WTC11 (cell line): Measurements from ENCODE around the gene ESRP2. TPM values are rescaled to one million over a fixed set of nuclear protein-coding genes. Genes with fewer than 3 reads are reported as not detected.

Experiments
- ATAC-seq: fragments of 200-7000 bp; cut with Tn5 transposase; 2 replicates; pipeline ENCODE4 v1.10.0; 2021; ENCODE audit warnings: mild to moderate bottlenecking, moderate library complexity
- CTCF ChIA-PET: fragments of 300-600 bp; sonication (Branson Sonifier 250); formaldehyde crosslinking; loops from one replicate; lab custom pipeline; 2021; ENCODE audit warnings: antibody characterized with exemption; lab: Charles Lee
- POLR2A ChIA-PET: fragments of 350-600 bp; sonication (Branson Sonifier 250); formaldehyde crosslinking; loops from one replicate; lab custom pipeline; 2021; ENCODE audit warnings: antibody characterized with exemption; lab: Charles Lee
- DNase-seq: peaks from one replicate; pipeline ENCODE4 v3.0.0; 2021; ENCODE audit warnings: low spot score
- H3K27ac Mint-ChIP-seq: 2 replicates; pipeline ENCODE4 v1.8.0; 2021; ENCODE audit warnings: mixed read lengths
- H3K27me3 Mint-ChIP-seq: 2 replicates; pipeline ENCODE4 v1.8.0; 2021; ENCODE audit warnings: low read depth, mild to moderate bottlenecking, moderate library complexity, mixed read lengths
- H3K36me3 Mint-ChIP-seq: 2 replicates; pipeline ENCODE4 v1.8.0; 2021; ENCODE audit warnings: mixed read lengths
- H3K4me1 Mint-ChIP-seq: 2 replicates; pipeline ENCODE4 v1.8.0; 2022; ENCODE audit warnings: mixed read lengths
- H3K4me3 Mint-ChIP-seq: 2 replicates; pipeline ENCODE4 v1.8.0; 2021; ENCODE audit warnings: mild to moderate bottlenecking, moderate library complexity, mixed read lengths
- H3K9me3 Mint-ChIP-seq: 2 replicates; pipeline ENCODE4 v1.8.0; 2021; ENCODE audit warnings: mixed read lengths
- CBFB ChIP-seq: sonication (generic); formaldehyde crosslinking; IDR thresholded peaks from 2 replicates; pipeline ENCODE4 v1.8.1; 2022; ENCODE audit warnings: mild to moderate bottlenecking, low read depth, missing genetic modification reagents
- CREB1 ChIP-seq: sonication (generic); formaldehyde crosslinking; IDR thresholded peaks from 2 replicates; pipeline ENCODE4 v1.8.0; 2023; ENCODE audit warnings: mild to moderate bottlenecking, missing genetic modification reagents
- FOXK1 ChIP-seq: sonication (generic); formaldehyde crosslinking; IDR thresholded peaks from 2 replicates; pipeline ENCODE4 v1.8.0; 2022; ENCODE audit warnings: mild to moderate bottlenecking, moderate library complexity, missing genetic modification reagents
- GABPB1 ChIP-seq: sonication (generic); formaldehyde crosslinking; IDR thresholded peaks from 2 replicates; pipeline ENCODE4 v1.8.1; 2023; ENCODE audit warnings: mild to moderate bottlenecking, missing genetic modification reagents
- MXD4 ChIP-seq: fragments of 250-450 bp; sonication (Bioruptor Pico); IDR thresholded peaks from 2 replicates; pipeline ENCODE4 v1.8.0; 2021; ENCODE audit warnings: mild to moderate bottlenecking, moderate library complexity, borderline replicate concordance
- MYBL2 ChIP-seq: sonication (generic); formaldehyde crosslinking; IDR thresholded peaks from 2 replicates; pipeline ENCODE4 v1.8.1; 2023; ENCODE audit warnings: mild to moderate bottlenecking, moderate library complexity, missing genetic modification reagents
- NFE2L1 ChIP-seq: sonication (generic); formaldehyde crosslinking; IDR thresholded peaks from 2 replicates; pipeline ENCODE4 v1.8.1; 2023; ENCODE audit warnings: missing genetic modification reagents
- PRRX2 ChIP-seq: fragments of 250-450 bp; sonication (Bioruptor Pico); IDR thresholded peaks from 2 replicates; pipeline ENCODE4 v1.8.0; 2021; ENCODE audit warnings: mild to moderate bottlenecking
- RELA ChIP-seq: sonication (generic); formaldehyde crosslinking; IDR thresholded peaks from 2 replicates; pipeline ENCODE4 v1.8.1; 2022; ENCODE audit warnings: missing genetic modification reagents, mild to moderate bottlenecking, borderline replicate concordance
- TEAD1 ChIP-seq: sonication (generic); formaldehyde crosslinking; IDR thresholded peaks from 2 replicates; pipeline ENCODE4 v1.8.0; 2022; ENCODE audit warnings: mild to moderate bottlenecking, missing genetic modification reagents
- ZBTB21 ChIP-seq: sonication (generic); formaldehyde crosslinking; IDR thresholded peaks from 2 replicates; pipeline ENCODE4 v1.8.1; 2023; ENCODE audit warnings: mild to moderate bottlenecking, missing genetic modification reagents, borderline replicate concordance
- ZNF121 ChIP-seq: sonication (generic); formaldehyde crosslinking; IDR thresholded peaks from 2 replicates; pipeline ENCODE4 v1.8.0; 2023; ENCODE audit warnings: missing genetic modification reagents
- ZNF317 ChIP-seq: sonication (generic); formaldehyde crosslinking; IDR thresholded peaks from 2 replicates; pipeline ENCODE4 v1.8.1; 2023; ENCODE audit warnings: low read depth, mild to moderate bottlenecking, moderate library complexity, missing genetic modification reagents, borderline replicate concordance
- ZNF396 ChIP-seq: fragments of 250-450 bp; sonication (Bioruptor Pico); IDR thresholded peaks from 2 replicates; pipeline ENCODE4 v1.8.0; 2021; ENCODE audit warnings: mild to moderate bottlenecking, moderate library complexity, borderline replicate concordance
- ZNF416 ChIP-seq: fragments of 250-450 bp; sonication (Bioruptor Pico); IDR thresholded peaks from 2 replicates; pipeline ENCODE4 v1.9.0; 2021; ENCODE audit warnings: mild to moderate bottlenecking, inconsistent platforms
- ZNF423 ChIP-seq: fragments of 250-450 bp; sonication (Bioruptor Pico); IDR thresholded peaks from 2 replicates; pipeline ENCODE4 v2.1.2; 2022; ENCODE audit warnings: mild to moderate bottlenecking, moderate library complexity
- ZNF671 ChIP-seq: fragments of 250-450 bp; sonication (Bioruptor Pico); IDR thresholded peaks from 2 replicates; pipeline ENCODE4 v1.8.0; 2021; ENCODE audit warnings: mild to moderate bottlenecking
- total RNA-seq: library from RNA; stranded (reverse); gene quantifications from 3 replicates; pipeline ENCODE4 v1.2.3, GENCODE V29; 2021
- TF ChIP-seq, protein P1 (sequence below): sonication (generic); formaldehyde crosslinking; IDR thresholded peaks from 2 replicates; pipeline ENCODE4 v1.8.1; 2022; ENCODE audit warnings: low read depth, missing genetic modification reagents, borderline replicate concordance
- TF ChIP-seq, protein P2 (sequence below): fragments of 200-600 bp; IDR thresholded peaks from 2 replicates; pipeline ENCODE4 v1.8.0; 2022; ENCODE audit warnings: antibody characterized with exemption

Gene ESRP2
- total RNA-seq, 1 experiment from 2014 or later = 55.0 TPM

DNA sequence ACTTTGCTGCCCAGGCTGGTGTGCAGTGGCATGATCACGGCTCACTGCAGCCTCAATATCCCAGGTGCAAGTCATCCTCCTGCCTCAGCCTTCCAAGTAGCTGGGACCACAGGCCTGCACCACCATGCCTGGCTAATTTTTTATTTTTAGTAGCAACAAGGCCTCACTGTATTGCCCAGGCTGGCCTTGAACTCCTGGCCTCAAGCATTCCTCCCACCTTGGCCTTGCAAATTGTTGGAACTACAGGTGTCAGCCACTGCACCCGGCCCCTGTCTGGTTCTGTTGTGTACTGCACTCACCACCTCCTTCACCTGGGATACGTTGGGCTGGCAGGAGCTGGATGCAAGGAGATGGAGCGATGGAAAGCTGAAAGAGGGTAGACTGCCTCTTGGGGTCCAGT is 17.8 kb upstream of the ESRP2 start (continued):
- TF ChIP-seq, protein P1, sequence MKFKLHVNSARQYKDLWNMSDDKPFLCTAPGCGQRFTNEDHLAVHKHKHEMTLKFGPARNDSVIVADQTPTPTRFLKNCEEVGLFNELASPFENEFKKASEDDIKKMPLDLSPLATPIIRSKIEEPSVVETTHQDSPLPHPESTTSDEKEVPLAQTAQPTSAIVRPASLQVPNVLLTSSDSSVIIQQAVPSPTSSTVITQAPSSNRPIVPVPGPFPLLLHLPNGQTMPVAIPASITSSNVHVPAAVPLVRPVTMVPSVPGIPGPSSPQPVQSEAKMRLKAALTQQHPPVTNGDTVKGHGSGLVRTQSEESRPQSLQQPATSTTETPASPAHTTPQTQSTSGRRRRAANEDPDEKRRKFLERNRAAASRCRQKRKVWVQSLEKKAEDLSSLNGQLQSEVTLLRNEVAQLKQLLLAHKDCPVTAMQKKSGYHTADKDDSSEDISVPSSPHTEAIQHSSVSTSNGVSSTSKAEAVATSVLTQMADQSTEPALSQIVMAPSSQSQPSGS (CRISPR knock-in tag) = no peak
- TF ChIP-seq CBFB (CRISPR knock-in tag) (no peak), RELA (CRISPR knock-in tag) (no peak)

DNA sequence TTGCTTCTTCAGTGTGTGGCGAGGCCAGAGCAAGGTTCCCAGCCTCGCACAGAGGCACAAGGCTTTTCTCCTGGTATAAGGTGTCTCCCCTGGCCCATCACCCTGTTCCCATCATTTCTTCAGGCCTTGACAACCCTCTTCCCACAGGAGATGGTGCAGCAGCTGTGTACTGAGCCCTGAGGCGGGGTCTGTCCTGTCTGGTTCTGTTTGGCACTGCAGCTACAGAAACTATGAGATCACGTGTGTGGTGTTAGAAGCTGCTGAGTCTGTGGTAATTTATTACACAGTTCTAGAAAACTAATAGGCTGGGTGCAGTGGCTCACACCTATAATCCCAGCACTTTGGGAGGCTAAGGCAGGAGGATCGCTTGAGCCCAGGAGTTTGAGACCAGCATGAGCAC is 16.5 kb upstream of the ESRP2 start:
- no peak overlapping the region for H3K27ac Mint-ChIP-seq
- no peaks in the 10 kb centered on the region for H3K4me1 Mint-ChIP-seq
- 0 out of 2 replicates have a peak, but pooled peaks cover 4% of the 10 kb centered on the region for H3K36me3 Mint-ChIP-seq
- ATAC-seq (no peak), DNase-seq (no peak)
- no peaks in the 10 kb centered on the region for H3K27me3 Mint-ChIP-seq
- H3K4me3 Mint-ChIP-seq = no peak overlapping the region
- TF ChIP-seq ZNF423 (no peak), ZNF121 (CRISPR knock-in tag) (no peak), ZNF416 (CRISPR knock-in tag) (no peak), ZNF396 (no peak), ZNF317 (CRISPR knock-in tag) (no peak), RELA (CRISPR knock-in tag) (no peak)
- TF ChIP-seq, protein P1 (CRISPR knock-in tag) = no peak
- POLR2A ChIA-PET = no interaction called here
- CTCF ChIA-PET = interaction anchor here (1.1 to 2.9 kb wide), 2 partner anchors 9 to 12 kb away, joined by 7 to 20 read pairs; partner anchors contain the start of gene SLC7A6
- no peaks in the 10 kb centered on the region for H3K9me3 Mint-ChIP-seq

DNA sequence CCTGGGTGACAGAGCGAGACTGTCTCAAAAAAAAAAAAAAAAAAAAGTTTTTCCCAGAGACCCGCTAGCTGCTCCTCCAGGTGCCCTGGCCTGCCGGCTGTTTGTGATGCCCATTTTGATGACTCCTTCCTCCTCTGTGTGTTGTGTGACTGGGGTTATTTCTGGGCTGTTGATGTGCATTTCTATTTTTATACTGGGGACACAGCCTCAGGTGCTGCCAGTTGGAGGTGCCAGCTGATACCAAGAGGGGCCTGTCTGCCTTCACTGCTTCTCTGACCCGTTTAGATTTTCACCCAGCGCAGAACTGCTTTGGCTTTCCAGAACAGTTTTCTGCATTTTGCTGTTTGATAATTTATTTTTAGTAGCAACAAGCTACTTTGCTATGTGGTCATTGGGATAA is 15.9 kb upstream of the ESRP2 start:
- Mint-ChIP-seq H3K4me1 (no peaks in the 10 kb centered on the region), H3K9me3 (no peaks in the 10 kb centered on the region), H3K27me3 (no peaks in the 10 kb centered on the region), H3K27ac (no peak overlapping the region), H3K36me3 (0 out of 2 replicates have a peak, but pooled peaks cover 4% of the 10 kb centered on the region), H3K4me3 (no peak overlapping the region)
- ATAC-seq = no peak
- TF ChIP-seq ZBTB21 (no peak), FOXK1 (CRISPR knock-in tag) (no peak), TEAD1 (CRISPR knock-in tag) (no peak), ZNF396 (no peak), ZNF671 (CRISPR knock-in tag) (no peak), NFE2L1 (CRISPR knock-in tag) (no peak), MYBL2 (CRISPR knock-in tag) (no peak), MXD4 (CRISPR knock-in tag) (no peak), GABPB1 (CRISPR knock-in tag) (no peak), PRRX2 (CRISPR knock-in tag) (no peak), CREB1 (no peak)
- TF ChIP-seq, protein P2, sequence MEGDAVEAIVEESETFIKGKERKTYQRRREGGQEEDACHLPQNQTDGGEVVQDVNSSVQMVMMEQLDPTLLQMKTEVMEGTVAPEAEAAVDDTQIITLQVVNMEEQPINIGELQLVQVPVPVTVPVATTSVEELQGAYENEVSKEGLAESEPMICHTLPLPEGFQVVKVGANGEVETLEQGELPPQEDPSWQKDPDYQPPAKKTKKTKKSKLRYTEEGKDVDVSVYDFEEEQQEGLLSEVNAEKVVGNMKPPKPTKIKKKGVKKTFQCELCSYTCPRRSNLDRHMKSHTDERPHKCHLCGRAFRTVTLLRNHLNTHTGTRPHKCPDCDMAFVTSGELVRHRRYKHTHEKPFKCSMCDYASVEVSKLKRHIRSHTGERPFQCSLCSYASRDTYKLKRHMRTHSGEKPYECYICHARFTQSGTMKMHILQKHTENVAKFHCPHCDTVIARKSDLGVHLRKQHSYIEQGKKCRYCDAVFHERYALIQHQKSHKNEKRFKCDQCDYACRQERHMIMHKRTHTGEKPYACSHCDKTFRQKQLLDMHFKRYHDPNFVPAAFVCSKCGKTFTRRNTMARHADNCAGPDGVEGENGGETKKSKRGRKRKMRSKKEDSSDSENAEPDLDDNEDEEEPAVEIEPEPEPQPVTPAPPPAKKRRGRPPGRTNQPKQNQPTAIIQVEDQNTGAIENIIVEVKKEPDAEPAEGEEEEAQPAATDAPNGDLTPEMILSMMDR = no peak
- DNase-seq = no peak
- POLR2A ChIA-PET = no interaction called here
- CTCF ChIA-PET = interaction anchor here (0.7 to 2.9 kb wide), 2 partner anchors 10 to 12 kb away, joined by 3 to 20 read pairs; no protein-coding TSS in a partner anchor
